ENCODE measurements around the gene MED20. TPM values are rescaled to one million over a fixed set of nuclear protein-coding genes. Genes with fewer than 3 reads are reported as not detected.

MED20 gene
- total RNA-seq, 8 experiments from 2014 or later, result 12.4 to 24.3 (median 19.9) TPM

GRCh38 chr6:41892921-41893564, 27.9 kb downstream of the MED20 start:
- Histone ChIP-seq H3K4me3 (peak overlapping the region; percentile 61 to 90 (median 72)), H3K27ac (no peak overlapping the region), H3K4me1 (replicated peaks in 1 of 2) (peaks cover 3 to 20% of the 10 kb centered on the region in 2 donors)
- no peak for ATAC-seq (replicated peaks in 6 of 8)
- in situ Hi-C loops (cut with MboI; ENCODE audit: low pct_unique_long_range_greater_than_20kb in 2 of 9, low sequenced_read_pairs in 9 of 9, unreplicated experiment in 9 of 9), result no loop called here
- WGBS, 10 experiments, result 34 to 100% (median 64%) methylated on average over 1 to 4 of the region's 4 CpGs

GRCh38 chr6:41887331-41887751, 33.6 kb downstream of the MED20 start:
- Histone ChIP-seq H3K4me3 (no peak overlapping the region), H3K27ac (no peak overlapping the region), H3K4me1 (replicated peaks in 1 of 2) (peaks cover 8 to 18% of the 10 kb centered on the region in 2 donors)
- WGBS, 10 experiments, result 7 to 73% (median 28%) methylated on average over 1 to 4 of the region's 4 CpGs; no CpG with 5 or more reads in 1 of the 10 experiments
- peak in 1 of 8 experiments; percentile 40 for ATAC-seq (replicated peaks in 6 of 8)
- in situ Hi-C loops (cut with MboI; ENCODE audit: low pct_unique_long_range_greater_than_20kb in 2 of 9, low sequenced_read_pairs in 9 of 9, unreplicated experiment in 9 of 9), result no loop called here

GRCh38 chr6:41885930-41886329, 35.0 kb downstream of the MED20 start:
- Histone ChIP-seq H3K4me1 (replicated peaks in 1 of 2) (peaks cover 8 to 10% of the 10 kb centered on the region in 2 donors), H3K27ac (no peak overlapping the region), H3K4me3 (no peak overlapping the region)
- 86 to 100% (median 100%) methylated on average over 1 of the region's 1 CpG; no CpG with 5 or more reads in 4 of the 10 experiments for WGBS, 10 experiments
- in situ Hi-C loops (cut with MboI; ENCODE audit: low pct_unique_long_range_greater_than_20kb in 2 of 9, low sequenced_read_pairs in 9 of 9, unreplicated experiment in 9 of 9), result no loop called here
- no peak for ATAC-seq (replicated peaks in 6 of 8)

- ATAC-seq (replicated peaks in 6 of 8), result no peak
- Histone ChIP-seq H3K27ac (no peak overlapping the region), H3K4me3 (no peak overlapping the region), H3K4me1 (replicated peaks in 1 of 2) (peaks cover 8 to 10% of the 10 kb centered on the region in 2 donors)
- WGBS, 10 experiments, result 59 to 100% (median 93%) methylated on average over 1 to 5 of the region's 5 CpGs
- in situ Hi-C loops (cut with MboI; ENCODE audit: low pct_unique_long_range_greater_than_20kb in 2 of 9, low sequenced_read_pairs in 9 of 9, unreplicated experiment in 9 of 9), result no loop called here
Measured at GRCh38 chr6:41884957-41885356, 36.0 kb downstream of the MED20 start.

GRCh38 chr6:41881506-41881905, 39.4 kb downstream of the MED20 start:
- 32 to 100% (median 100%) methylated on average over 1 of the region's 1 CpG; no CpG with 5 or more reads in 1 of the 10 experiments for WGBS, 10 experiments
- H3K4me1 ChIP-seq (replicated peaks in 1 of 2), result no peaks in the 10 kb centered on the region
- no peak overlapping the region for H3K4me3 ChIP-seq
- in situ Hi-C loops (cut with MboI; ENCODE audit: low pct_unique_long_range_greater_than_20kb in 2 of 9, low sequenced_read_pairs in 9 of 9, unreplicated experiment in 9 of 9), result no loop called here
- no peak for ATAC-seq (replicated peaks in 6 of 8)
- no peak overlapping the region for H3K27ac ChIP-seq

- WGBS, 10 experiments, result 25 to 93% (median 86%) methylated on average over 2 to 5 of the region's 5 CpGs; no CpG with 5 or more reads in 1 of the 10 experiments
- no peak for ATAC-seq (replicated peaks in 6 of 8)
- Histone ChIP-seq H3K27ac (no peak overlapping the region), H3K4me1 (replicated peaks in 1 of 2) (no peaks in the 10 kb centered on the region), H3K4me3 (no peak overlapping the region)
- in situ Hi-C loops (cut with MboI; ENCODE audit: low pct_unique_long_range_greater_than_20kb in 2 of 9, low sequenced_read_pairs in 9 of 9, unreplicated experiment in 9 of 9), result no loop called here
Measured at GRCh38 chr6:41878961-41879405, 42.0 kb downstream of the MED20 start.

DNA sequence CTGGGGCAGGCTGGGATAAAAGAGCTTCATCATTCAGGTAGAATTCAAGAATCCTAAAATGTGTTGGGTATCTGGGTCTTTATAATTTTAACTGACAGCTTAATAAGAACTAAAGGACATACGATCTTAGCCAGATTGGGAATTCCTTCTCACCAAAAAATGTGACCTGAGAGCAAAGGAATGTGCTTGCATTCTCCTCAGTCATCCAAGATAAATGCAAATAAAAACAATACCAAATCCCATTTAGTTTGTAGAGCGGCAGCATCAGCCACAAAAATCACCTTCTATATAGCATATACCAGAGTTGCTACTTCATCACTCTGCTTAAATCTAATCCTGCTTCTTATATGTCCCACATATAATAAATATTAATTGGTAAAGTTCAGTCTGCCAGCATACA, 42.7 kb downstream of the MED20 start:
- 36 to 100% (median 85%) methylated on average over 1 to 2 of the region's 2 CpGs; no CpG with 5 or more reads in 2 of the 10 experiments for WGBS, 10 experiments
- no peaks in the 10 kb centered on the region for H3K4me1 ChIP-seq (replicated peaks in 1 of 2)
- no peak for ATAC-seq (replicated peaks in 6 of 8)
- no peak overlapping the region for H3K4me3 ChIP-seq
- in situ Hi-C loops (cut with MboI; ENCODE audit: low pct_unique_long_range_greater_than_20kb in 2 of 9, low sequenced_read_pairs in 9 of 9, unreplicated experiment in 9 of 9), result no loop called here
- no peak overlapping the region for H3K27ac ChIP-seq

DNA sequence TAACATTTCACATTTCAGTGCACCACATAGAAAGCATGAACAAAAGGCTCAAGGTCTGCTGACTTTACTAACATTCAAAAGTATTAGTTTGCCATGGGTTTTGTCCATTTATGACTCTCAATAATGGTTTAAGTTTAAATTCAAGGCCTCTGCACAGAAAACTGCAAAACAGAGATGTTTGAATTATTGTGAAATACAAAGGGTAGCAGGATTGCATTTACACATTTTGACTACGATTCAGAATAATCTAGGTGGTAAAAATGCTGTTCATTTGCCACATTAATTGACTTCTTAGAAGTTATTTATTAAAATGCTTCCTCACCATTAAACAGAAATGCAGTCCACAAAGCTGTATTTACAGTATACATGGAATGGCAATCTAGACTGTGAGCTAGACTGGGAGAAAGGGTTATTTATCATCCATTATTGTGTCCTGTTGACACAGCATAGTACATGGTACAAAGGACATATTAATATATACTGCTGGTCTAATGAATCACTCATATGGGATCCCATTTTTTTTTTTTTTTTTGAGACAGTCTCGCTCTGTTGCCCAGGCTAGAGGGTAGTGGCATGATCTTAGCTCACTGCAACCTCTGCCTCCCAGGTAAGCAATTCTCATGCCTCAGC, 43.8 kb downstream of the MED20 start:
- WGBS, 10 experiments, result 67 to 100% (median 83%) methylated on average over 1 to 2 of the region's 2 CpGs; no CpG with 5 or more reads in 2 of the 10 experiments
- in situ Hi-C loops (cut with MboI; ENCODE audit: low pct_unique_long_range_greater_than_20kb in 2 of 9, low sequenced_read_pairs in 9 of 9, unreplicated experiment in 9 of 9), result no loop called here
- ATAC-seq (replicated peaks in 6 of 8), result no peak
- Histone ChIP-seq H3K4me1 (replicated peaks in 1 of 2) (no peaks in the 10 kb centered on the region), H3K27ac (no peak overlapping the region), H3K4me3 (no peak overlapping the region)

DNA sequence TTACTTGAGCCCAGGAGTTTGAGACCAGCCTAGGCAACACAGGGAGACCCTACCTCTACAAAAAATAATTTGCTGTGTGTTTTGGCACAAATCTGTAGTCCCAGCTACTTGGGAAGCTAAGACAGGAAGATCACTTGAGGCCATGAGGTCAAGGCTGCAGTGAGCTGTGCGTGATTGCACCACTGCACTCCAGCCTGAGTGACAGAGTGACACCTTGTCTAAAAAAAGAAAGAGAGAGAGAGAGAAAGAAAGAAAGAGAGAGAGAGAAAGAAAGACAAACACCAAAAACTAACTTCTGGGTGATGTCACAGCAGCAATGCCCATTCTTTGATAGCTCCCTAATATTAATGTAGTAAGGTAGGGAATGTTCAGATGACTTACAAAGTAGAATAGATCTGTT, 46.2 kb downstream of the MED20 start:
- H3K4me3 ChIP-seq, result no peak overlapping the region
- WGBS, 10 experiments, result 71 to 100% (median 100%) methylated on average over 1 of the region's 1 CpG; no CpG with 5 or more reads in 4 of the 10 experiments
- in situ Hi-C loops (cut with MboI; ENCODE audit: low pct_unique_long_range_greater_than_20kb in 2 of 9, low sequenced_read_pairs in 9 of 9, unreplicated experiment in 9 of 9), result no loop called here
- H3K4me1 ChIP-seq (replicated peaks in 1 of 2), result no peaks in the 10 kb centered on the region
- ATAC-seq (replicated peaks in 6 of 8), result no peak
- no peak overlapping the region for H3K27ac ChIP-seq

GRCh38 chr6:41872147-41872546, 48.8 kb downstream of the MED20 start:
- H3K4me1 ChIP-seq (replicated peaks in 1 of 2), result no peaks in the 10 kb centered on the region
- in situ Hi-C loops (cut with MboI; ENCODE audit: low pct_unique_long_range_greater_than_20kb in 2 of 9, low sequenced_read_pairs in 9 of 9, unreplicated experiment in 9 of 9), result no loop called here
- no peak overlapping the region for H3K4me3 ChIP-seq
- H3K27ac ChIP-seq, result no peak overlapping the region
- WGBS, 10 experiments, result 60 to 100% (median 100%) methylated on average over 1 to 10 of the region's 13 CpGs; no CpG with 5 or more reads in 1 of the 10 experiments
- ATAC-seq (replicated peaks in 6 of 8), result no peak

DNA sequence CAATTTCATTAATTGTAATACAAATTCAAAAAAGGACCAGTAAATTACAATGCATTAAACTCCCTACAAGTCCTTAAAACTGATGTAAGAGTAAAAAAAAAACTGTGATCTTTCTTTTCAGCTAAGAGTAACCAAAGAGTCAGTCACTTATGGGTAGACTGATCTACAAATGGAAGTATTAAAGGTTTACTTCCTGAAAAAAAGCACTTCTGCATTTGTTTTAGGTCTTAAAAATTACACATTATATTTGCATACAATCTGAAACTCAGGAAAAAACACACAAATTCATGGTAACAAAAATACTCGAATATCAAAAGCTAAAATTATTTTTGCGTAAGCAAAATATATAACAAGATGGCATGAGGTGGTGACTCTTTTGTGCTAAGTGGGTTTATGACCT, 49.2 kb downstream of the MED20 start:
- H3K4me3 ChIP-seq, result no peak overlapping the region
- 64 to 100% (median 90%) methylated on average over 2 of the region's 2 CpGs for WGBS, 10 experiments
- in situ Hi-C loops (cut with MboI; ENCODE audit: low pct_unique_long_range_greater_than_20kb in 2 of 9, low sequenced_read_pairs in 9 of 9, unreplicated experiment in 9 of 9), result no loop called here
- no peak for ATAC-seq (replicated peaks in 6 of 8)
- no peaks in the 10 kb centered on the region for H3K4me1 ChIP-seq (replicated peaks in 1 of 2)
- H3K27ac ChIP-seq, result no peak overlapping the region

GRCh38 chr6:41859356-41859755, 61.6 kb downstream of the MED20 start:
- in situ Hi-C loops (cut with MboI; ENCODE audit: low pct_unique_long_range_greater_than_20kb in 2 of 9, low sequenced_read_pairs in 9 of 9, unreplicated experiment in 9 of 9), result no loop called here
- 73 to 100% (median 92%) methylated on average over 2 to 6 of the region's 6 CpGs for WGBS, 10 experiments

GRCh38 chr6:41858703-41859102, 62.2 kb downstream of the MED20 start:
- Histone ChIP-seq H3K4me3 (no peak overlapping the region), H3K4me1 (replicated peaks in 1 of 2) (no peaks in the 10 kb centered on the region), H3K27ac (no peak overlapping the region)
- ATAC-seq (replicated peaks in 6 of 8), result no peak
- in situ Hi-C loops (cut with MboI; ENCODE audit: low pct_unique_long_range_greater_than_20kb in 2 of 9, low sequenced_read_pairs in 9 of 9, unreplicated experiment in 9 of 9), result no loop called here
- WGBS, 10 experiments, result 69 to 100% (median 86%) methylated on average over 1 to 2 of the region's 2 CpGs; no CpG with 5 or more reads in 1 of the 10 experiments

More at GRCh38 chr6:41859356-41859755, 61.6 kb downstream of the MED20 start:
- H3K4me3 ChIP-seq, result no peak overlapping the region
- no peak for ATAC-seq (replicated peaks in 6 of 8)
- H3K4me1 ChIP-seq (replicated peaks in 1 of 2), result no peaks in the 10 kb centered on the region
- H3K27ac ChIP-seq, result no peak overlapping the region

Measured in motor neuron (in vitro differentiated cells).